Measurements from ENCODE around the gene EIF3K.

- TF ChIP-seq CTCF (IDR thresholded peaks at IDR 0.05; ENCODE audit: low read length) (no peak), EZH2 (optimal IDR thresholded peaks at IDR 0.05; ENCODE audit: low read depth, low read length) (no peak), EZH2phosphoT487 (IDR thresholded peaks at IDR 0.05; ENCODE audit: low read length) (no peak)
These were observed 28.5 kb downstream of the EIF3K start, which contains the start of gene ACTN4 for GRCh38 chr19:38647368-38647965.
